Stimulated activated CD4-positive, alpha-beta T cell treated with anti-CD3 and anti-CD28 coated beads, Interleukin-15, amount 100 ng/mL, for 24 hours (primary cell): ENCODE measurements around the gene CES5A.
"Not testable (repeated sequence)": the region's sequence is repeated elsewhere in the genome, so short reads cannot be mapped to it uniquely, and the experiment has no call there.

ENCODE experiments used
- DNase-seq: peaks from one replicate; pipeline ENCODE4 v3.0.0-alpha.2; 2020

CES5A gene

GRCh38 chr16:55872130-55872529 lies 3.0 kb downstream of the CES5A start:
- no peak for DNase-seq

- DNase-seq, result no peak
Observed at GRCh38 chr16:55871411-55872038, 3.6 kb downstream of the CES5A start.

GRCh38 chr16:55868980-55869379 lies 6.2 kb downstream of the CES5A start:
- DNase-seq, result no peak

GRCh38 chr16:55868137-55868536 lies 7.0 kb downstream of the CES5A start:
- DNase-seq, result no peak

GRCh38 chr16:55861288-55861687 lies 13.9 kb downstream of the CES5A start:
- no peak for DNase-seq

GRCh38 chr16:55857650-55858049 lies 17.5 kb downstream of the CES5A start:
- DNase-seq, result not testable (repeated sequence)

GRCh38 chr16:55856950-55857349 lies 18.2 kb downstream of the CES5A start:
- DNase-seq, result no peak

- DNase-seq, result no peak
Observed at GRCh38 chr16:55853114-55853513, 22.1 kb downstream of the CES5A start.

- DNase-seq, result no peak
Observed at GRCh38 chr16:55849536-55849935, 25.6 kb downstream of the CES5A start.

GRCh38 chr16:55846598-55847346 lies 28.4 kb downstream of the CES5A start:
- no peak for DNase-seq

GRCh38 chr16:55843105-55843395 lies 32.1 kb downstream of the CES5A start:
- DNase-seq, result no peak

GRCh38 chr16:55842369-55843104 lies 32.6 kb downstream of the CES5A start:
- peak; percentile 12 for DNase-seq

- no peak for DNase-seq
Observed at GRCh38 chr16:55839115-55839514, 36.1 kb downstream of the CES5A start.

GRCh38 chr16:55836158-55836611 lies 39.0 kb downstream of the CES5A start:
- no peak for DNase-seq

- no peak for DNase-seq
Observed at GRCh38 chr16:55835581-55835980, 39.6 kb downstream of the CES5A start.

GRCh38 chr16:55835173-55835572 lies 40.0 kb downstream of the CES5A start:
- DNase-seq, result not testable (repeated sequence)

GRCh38 chr16:55834049-55834448 lies 41.1 kb downstream of the CES5A start:
- DNase-seq, result no peak

GRCh38 chr16:55832773-55833691 lies 42.1 kb downstream of the CES5A start, which contains the start of gene CES1:
CES1 (minus strand) TSS chr16:55833096; CDS start chr16:55833055, 41 bp downstream.
- DNase-seq, result no peak

GRCh38 chr16:55832425-55832772 lies 42.8 kb downstream of the CES5A start:
- no peak for DNase-seq

- no peak for DNase-seq
Observed at GRCh38 chr16:55830658-55831294, 44.4 kb downstream of the CES5A start.

GRCh38 chr16:55829232-55829631 lies 45.9 kb downstream of the CES5A start:
- not testable (repeated sequence) for DNase-seq

- no peak for DNase-seq
Observed at GRCh38 chr16:55828680-55829079, 46.5 kb downstream of the CES5A start.
